HG02981 (cell line): Measurements from ENCODE around the gene ADORA2B.

ENCODE experiments used
- ATAC-seq: cut with Tn5 transposase; IDR thresholded peaks from one replicate; pipeline ENCODE4 v1.9.1; 2021; ENCODE audit warnings: mild to moderate bottlenecking, moderate library complexity; ENCODE audit not compliant: unreplicated experiment

ADORA2B gene

DNA sequence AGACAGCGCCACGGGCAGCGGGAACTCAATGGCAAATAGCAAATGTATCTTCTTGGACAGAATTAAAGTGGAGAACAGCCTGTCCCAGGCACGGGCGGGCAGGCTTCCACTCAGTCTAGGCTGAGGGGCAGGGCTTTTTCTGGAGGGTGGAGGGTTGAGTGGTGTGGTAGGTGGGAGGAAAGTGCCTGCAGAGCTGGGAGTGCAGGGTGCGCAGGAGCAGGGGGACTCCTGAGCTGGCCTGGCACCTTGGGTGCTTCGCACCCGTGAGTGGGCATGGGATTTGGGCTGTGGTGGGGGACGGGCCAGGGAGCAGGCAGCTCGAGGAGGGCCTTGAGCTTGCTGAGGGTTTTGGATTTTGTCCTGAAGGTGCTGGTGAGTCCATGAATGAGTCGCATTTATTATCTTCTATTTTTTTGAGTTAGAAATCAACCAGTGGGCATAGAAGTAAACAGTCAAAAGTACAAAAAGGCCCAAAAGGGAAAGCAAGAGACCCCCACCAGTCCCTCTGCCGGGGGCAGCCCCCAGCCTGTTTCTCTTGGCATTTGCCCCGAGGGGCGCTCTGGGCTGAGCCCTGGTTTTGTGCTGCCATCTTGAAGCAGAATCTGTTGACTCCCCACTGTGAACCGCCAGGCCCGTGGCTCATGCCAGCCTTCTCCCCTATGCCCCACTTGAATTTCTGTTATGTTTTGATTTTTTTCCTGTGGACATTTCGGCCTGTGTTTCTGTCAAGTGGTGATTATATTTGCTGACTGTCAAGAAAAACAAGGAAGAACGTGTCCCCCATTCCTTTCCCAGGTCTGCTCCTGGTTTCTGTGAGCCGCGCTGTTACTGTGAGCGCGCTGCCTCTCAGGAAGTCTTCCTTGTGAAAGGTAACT is 8.2 kb downstream of the ADORA2B start:
- no peak for ATAC-seq

DNA sequence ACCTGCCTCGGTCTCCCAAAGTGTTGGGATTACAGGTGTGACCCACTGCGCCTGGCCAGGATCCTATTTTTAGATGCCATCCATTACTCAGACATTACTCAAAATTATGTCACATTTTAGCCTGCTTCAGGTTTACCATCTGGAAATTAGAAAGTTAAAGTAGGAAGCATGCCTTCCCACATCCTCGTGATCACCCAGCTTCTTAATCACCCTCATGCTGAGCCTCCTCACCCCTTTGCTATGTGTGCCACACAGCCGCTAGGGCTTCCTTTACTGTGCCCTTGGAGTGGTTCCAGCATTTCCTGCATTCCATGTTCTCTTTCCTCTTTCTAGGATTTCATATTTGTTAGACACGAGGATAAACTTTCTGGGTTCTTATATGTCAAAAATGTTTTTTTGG is 9.3 kb downstream of the ADORA2B start:
- ATAC-seq: no peak

DNA sequence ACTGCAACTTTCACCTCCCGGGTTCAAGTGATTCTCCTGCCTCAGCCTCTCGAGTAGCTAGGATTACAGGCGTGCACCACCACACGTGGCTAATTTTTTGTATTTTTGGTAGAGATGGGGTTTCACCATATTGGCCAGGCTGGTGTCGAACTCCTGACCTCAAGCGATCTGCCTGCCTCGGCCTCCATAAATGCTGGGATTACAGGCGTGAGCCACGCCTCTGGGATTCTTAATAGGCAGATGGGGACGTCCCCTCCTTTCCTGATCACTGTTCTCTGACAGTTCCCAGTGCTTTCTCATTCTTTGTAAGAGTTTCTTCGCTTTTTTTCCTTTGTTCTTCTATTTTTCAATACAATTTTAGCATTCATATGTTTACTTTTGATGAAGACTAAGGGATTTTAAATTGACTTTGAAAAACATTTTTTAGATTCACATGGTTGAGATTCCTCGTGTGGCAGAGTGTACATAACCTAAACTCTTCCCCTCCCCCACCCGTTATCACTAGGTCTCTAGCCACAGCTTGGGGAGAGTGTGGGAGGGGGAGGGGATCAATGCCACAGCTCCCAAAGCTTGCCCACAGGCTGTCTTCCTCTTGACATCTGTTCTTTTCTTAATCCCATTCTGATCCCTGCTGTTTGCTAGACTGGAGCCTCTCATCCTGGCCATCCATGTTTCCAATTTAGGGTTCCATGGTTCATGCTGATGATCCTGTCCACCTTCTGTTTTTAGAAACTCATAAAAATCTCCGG is 11.0 kb downstream of the ADORA2B start:
- ATAC-seq: no peak

DNA sequence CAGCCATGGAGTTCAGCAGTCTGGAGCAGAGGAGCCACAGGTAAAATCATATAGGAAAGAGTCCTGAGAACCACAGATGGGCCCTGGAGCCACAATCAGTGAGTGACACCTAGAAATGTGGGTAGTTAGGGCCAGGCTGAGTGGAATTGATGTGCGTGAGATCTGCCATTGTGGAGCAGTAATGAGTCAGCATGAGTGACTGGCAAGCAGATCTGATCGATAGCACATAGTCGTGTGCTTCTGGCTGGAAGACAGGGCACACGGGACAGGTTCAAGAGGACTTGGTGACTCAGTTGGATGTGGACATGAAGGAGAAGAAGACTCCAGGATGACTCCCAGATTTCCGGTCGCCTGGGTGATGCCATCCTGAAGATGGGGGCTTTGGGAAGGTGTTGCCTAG is 12.3 kb downstream of the ADORA2B start:
- ATAC-seq: no peak

DNA sequence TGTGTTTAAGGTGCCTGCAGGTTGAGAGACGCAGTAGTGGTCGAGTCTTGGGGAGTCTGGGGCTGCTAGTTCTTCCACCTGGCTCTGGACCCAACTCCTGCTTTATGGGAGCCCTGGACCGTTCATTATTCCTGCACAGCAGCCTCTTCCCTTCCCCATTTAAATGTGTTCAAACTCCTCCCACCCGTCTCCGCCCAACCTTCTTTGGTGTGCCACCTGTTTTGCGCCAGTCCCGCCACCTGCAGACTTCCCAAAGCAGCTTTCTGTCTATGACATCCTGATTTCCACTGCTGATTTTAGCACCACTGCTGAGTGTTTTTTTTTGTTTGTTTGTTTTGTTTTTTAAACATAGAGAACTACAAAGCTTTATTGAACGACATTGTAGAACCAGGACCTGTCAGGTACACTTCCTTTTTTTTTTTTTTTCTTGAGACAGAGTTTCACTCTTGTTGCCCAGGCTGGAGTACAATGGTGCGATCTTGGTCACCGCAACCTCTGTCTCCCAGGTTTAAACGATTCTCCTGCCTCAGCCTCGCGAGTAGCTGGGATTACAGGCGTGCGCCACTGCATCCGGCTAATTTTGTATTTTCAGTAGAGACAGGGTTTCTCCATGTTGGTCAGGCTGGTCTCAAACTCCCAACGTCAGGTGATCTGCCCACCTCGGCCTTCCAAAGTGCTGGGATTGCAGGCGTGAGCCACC is 12.8 kb downstream of the ADORA2B start:
- no peak for ATAC-seq

DNA sequence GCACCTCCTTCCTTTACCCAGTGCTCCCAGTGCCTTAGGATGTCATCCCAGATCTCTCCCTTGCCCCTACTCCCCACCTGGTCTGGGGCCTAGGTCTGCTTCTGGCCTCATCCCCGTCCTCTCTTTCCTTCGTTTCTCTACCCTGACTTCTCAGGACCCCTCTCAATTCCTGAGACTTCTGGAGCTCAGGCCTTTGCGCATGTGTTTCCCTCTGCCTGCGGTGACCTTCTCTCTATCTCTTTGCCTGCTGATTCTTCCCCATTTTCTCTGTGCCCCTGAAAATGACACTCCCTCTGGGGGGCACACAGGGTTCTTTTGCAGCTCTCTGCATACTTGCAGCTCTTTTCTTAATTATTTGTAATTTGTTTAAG is 13.5 kb downstream of the ADORA2B start:
- ATAC-seq: no peak

DNA sequence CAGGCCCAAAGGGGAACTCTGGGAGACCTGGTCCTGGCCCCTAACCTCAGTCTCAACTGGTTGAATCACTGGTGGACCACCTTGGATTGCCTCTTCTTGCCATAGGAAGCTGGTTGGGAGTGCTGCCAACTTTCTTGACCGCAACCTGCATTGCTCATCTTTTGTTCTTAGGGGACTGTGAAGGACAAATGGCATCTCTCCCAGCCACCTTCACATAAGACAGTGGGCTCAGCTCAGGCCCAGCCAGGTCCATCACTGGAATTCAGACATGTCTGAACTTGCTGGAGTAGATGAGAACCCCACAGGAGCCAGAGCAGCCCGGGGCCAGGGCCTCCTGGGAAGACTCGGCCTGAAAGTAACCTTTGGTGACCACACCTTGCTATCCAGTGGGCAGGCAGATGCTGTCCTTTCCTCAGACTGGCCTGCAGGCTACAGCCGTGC is 18.8 kb downstream of the ADORA2B start:
- ATAC-seq: no peak

DNA sequence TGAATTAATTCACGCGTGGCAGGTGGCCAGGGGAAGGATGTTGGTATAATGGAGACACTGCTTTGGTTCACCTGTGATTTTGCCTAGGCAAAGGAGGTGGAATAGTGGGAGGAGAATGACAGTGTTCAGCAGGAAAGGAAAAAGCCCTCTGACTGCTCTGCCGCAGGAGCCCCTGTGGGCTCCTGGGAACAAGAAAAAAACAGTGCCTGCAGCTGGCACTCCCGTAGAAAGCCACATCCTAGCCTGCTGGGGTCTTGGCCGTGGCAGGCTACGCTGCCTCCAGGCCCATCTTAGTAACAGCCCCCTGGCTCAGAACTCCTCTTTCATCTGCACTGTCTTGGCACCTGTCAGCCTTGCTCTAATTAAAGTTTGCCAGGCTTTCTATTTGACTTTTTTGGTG is 20.6 kb downstream of the ADORA2B start:
- ATAC-seq: no peak

DNA sequence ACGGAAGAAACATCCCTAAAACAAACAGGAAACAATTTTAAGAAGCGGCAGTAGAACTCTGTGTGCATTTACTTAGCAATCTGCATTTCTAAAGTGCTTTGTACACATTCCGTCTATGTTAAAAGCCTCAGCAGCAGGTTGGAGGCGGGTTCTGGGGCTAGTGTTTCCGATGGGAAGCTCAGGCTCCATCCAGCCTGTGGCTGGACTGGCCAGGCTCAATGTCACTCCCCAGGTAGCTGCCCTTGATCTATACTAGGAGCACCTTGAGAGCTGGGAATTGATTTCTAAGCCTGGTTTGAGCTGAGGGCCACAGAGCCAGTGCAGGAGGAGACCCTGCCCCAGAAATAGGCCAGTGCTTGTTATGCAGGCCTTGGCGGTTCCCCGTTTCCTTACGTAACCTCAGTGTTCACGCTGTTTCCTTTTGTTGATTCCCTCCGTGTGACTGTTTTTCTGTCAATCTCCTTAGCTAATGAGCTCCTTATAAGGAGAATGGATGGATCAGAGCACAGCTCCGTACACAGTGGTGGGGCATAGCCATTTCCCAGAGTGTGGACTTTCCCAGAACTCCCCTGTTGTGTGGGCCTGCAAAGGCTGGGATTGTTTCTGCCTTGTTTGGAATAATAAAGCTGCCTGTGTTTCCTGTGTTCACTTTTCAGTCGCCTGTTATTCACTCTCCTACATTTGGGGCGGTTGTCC is 21.4 kb downstream of the ADORA2B start:
- ATAC-seq: no peak

DNA sequence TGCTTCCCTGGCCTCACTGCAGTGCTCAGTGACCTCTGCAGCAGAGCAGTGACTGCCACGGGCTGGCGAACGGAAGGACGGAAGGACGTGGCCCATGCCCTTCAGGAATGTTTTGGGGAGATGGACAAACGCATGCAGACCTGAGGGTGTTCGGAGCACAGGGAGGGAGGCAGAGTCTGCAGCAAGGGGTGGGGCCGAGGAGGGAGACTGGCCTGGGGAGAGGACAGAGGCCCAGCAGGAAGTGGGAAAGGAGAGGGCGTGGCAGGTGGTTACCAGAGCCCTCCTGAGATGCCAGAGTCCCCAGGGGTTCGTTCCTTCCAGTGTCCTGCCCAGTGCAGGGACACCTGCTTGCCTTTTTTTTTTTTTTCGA is 21.9 kb downstream of the ADORA2B start:
- no peak for ATAC-seq

DNA sequence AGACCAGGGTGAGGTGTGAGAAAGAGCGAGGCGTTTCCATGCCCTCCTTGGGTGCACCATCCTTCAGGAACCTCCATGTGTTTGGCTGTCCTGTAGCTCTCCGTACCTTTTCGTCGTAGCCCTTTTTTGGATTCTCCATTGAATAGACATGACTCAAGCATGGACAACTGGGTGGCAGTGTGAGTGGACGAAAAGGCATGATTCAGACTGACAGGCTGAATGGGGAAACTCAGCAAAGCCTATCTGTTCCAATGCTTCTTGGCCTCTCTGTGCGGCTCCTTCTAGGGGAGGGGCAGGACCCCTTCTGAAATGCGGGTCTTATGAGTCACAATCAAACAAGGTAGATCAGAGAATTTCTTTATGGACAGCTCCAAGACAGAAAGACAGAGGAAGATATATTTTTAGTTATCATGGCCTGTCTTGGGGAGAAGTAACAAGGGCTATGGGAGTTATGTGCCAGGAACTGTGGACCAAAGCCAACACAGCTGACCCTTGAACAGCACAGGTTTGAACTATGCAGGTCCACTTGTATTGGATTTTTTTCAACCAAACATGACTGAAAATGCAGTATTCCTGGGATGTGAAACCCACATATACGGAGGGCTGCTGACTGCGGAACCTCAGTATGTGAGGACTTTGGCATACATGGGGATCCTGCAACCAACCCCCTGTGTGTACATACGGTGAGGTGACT is 22.9 kb downstream of the ADORA2B start:
- ATAC-seq: no peak

DNA sequence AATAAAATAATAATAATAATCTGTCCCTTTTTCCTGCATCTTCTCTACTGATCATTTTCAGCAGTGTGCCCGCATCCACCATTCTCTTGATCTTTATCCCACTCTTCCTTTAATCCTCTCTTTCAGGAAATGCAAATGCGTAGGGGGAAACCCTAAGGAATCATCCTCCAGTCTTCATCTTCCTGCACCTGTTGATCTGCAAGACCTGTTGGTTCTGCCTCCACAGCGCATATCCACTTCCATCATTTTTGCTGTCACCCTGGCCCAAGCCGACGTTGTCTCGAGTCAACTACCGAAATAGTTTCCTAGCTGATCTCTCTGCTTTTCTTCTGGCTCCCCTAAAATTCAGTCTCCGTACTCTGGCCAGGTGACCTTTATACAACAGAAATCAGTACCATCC is 24.5 kb downstream of the ADORA2B start:
- ATAC-seq: no peak

DNA sequence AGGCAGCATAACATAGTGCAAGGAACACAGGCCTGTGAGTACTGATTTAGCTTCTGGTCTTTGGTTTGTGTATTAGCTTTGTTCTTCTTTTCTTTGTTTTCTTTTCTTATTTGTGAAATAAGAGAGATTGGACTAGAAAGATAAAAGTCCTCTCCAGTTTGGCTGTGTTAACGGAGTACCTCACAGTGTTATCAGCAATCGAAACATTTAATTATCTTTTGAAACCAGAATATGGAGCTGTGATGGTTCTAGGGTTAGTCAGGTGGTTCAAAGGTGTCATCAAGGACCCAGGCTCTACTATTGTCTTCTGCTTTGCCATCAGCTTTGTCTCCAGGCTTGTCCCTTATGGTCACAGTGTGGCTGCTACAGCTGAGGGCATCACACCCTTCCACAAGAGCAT is 25.6 kb downstream of the ADORA2B start:
- no peak for ATAC-seq

DNA sequence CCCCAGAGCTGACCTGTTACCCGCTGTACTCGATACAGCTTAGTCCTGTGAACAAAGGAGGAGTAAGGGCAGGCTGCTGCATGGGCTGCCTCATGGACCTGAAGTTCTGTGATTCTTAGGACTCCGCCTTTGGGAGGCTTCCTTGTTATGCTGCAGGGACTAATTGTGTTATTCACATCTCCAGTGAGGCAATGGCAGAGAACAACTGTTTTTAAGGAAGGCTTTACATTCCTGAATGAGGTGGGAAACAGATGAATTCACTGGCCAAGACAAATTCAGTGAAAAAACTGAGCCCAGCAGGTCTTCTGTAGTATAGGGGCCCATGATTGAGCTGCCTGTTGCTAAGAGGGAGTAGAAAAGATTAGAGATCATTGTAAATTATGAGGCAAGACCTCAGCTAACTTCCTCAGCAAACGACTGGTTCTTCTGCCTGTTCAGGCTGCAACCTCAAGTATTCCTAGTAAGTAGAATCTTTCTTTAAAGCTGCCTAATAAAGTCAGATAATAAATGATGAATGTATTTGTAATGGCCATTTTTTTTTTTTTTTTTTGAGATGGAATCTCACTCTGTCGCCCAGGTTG is 26.3 kb downstream of the ADORA2B start:
- ATAC-seq: no peak

DNA sequence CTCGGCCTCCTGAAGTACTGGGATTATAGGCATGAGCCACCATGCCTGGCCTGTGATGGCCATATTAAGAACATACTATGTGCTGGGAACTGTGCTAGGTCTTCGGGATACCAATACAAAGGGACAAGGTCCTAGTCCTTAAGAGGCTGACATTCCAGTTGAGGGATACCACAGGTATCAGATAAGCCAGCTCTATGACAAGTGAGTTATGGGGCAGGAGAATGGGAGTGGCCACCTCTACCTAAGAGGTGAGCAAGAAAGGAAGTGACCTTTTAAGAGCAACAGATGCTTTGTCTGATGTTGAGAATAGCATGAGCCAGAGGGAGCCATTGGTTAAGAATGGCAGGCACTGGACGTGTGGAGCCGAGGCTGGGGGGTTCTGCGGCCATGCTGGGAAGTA is 27.0 kb downstream of the ADORA2B start:
- no peak for ATAC-seq

DNA sequence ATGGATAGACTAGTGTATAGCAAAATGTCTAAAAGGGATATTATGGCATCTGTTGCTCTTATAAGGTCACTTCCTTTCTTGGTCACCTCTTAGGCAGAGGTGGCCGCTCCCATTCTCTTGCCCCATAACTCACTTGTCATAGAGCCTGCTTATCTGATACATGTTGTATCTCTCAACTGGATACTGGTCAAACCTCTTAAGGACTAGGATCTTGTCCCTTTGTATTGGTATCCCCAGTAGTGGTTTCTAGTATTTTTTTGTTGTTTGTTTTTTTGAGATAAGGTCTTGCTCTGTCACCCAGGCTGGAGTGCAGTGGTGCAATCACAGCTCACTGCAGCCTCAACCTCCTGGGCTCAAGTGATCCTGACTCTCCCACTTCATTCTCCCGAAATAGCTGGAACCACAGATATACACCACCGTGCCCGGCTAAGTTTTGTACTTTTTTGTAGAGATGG is 27.6 kb downstream of the ADORA2B start:
- no peak for ATAC-seq

DNA sequence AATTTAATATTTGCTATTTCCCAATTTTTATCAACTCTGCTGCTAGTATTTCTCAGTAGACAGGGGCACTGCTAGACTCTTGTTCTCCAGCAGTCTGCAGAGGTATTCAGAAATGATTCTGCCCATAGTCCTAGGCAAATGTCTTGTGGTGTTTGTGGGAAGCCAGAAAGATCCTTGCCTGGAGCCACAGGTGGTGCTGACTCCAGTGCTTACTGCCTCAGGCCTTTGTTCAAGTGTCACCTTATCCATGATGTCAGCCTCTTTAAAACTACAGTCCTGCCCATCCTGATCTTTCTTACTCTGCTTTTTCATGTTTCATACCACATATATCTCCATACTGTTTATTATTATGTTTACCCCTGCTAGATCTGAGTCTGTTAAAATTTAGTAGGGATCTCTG is 28.1 kb downstream of the ADORA2B start:
- no peak for ATAC-seq

DNA sequence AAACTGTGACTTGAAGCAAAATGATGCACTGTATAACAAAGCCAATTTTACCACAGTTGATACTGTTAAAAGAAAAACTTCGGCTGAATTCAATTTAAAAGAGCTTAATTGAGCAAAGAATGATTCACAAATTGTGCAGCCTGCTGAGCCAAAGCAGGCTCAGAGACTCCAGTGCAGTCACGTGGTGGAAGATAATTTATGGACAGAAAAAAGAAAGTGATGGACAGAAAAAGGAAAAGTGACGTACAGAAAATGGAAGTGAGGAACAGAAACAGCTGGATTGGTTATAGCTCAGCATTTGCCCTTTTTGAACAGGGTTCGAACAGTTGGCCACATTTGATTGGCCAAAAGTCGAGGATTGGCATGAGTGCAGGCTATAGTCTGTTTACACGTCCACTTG is 28.9 kb downstream of the ADORA2B start:
- ATAC-seq: no peak

DNA sequence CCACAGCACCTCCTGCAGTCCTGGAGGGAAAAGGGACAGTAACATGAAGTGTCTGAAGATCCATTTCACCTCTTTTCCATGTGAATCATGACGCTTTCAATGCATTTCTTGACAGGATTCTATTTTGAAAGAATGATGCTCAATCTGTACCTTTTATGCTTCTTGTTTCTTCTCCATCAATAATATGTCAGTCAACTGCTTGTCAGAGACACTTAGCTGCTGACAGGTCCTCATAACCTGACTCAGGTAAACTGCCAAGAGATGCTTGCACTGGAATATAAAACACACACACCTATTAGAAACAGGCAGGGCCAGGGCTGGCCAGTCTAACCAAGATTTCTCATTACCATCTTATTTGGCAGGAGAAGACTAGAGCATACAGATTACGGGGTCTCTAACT is 33.0 kb downstream of the ADORA2B start:
- no peak for ATAC-seq

DNA sequence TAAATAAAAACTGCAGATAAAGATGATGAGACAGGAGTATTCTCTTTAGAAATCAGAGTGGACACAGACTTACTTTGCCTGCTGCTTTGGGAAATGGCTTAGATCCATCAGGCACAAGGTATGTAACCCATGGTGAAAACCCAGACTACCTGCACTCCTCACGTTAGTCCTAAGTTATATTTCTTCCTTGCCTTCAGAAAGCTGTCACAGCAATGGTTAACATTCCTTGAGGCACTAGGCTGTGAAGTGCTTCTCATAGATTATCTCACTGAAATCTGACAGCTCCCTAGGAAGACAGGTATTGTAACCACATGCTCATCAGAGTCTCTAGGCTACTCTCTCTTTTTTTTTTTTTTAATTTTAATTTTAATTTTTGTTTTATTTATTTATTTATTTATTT is 33.7 kb downstream of the ADORA2B start:
- ATAC-seq: no peak
